Measurements from ENCODE around the gene SERAC1.

Gene SERAC1

GRCh38 chr6:158164579-158165170 lies 3.4 kb downstream of the SERAC1 start:
- Histone ChIP-seq H3K36me3 (ENCODE audit: insufficient read depth, low read length) (no peaks in the 10 kb centered on the region), H3K4me2 (ENCODE audit: low read length) (no peak overlapping the region), H3K9ac (ENCODE audit: low read length) (no peak overlapping the region), H3F3A (ENCODE audit: insufficient read depth, low read length) (no peaks in the 10 kb centered on the region), H3K9me2 (ENCODE audit: low read depth, low read length) (no peaks in the 10 kb centered on the region), H3K27ac (ENCODE audit: low read depth, low read length, poor library complexity, severe bottlenecking) (no peak overlapping the region), H3K4me1 (ENCODE audit: insufficient read depth, low read length, severe bottlenecking) (peaks cover 13% of the 10 kb centered on the region), H4K20me1 (ENCODE audit: insufficient read depth, low read length) (no peaks in the 10 kb centered on the region), H3K9me3 (ENCODE audit: low read length) (no peaks in the 10 kb centered on the region), H3K27me3 (ENCODE audit: insufficient read depth, low read length) (no peaks in the 10 kb centered on the region), H2AFZ (ENCODE audit: low read length) (no peak overlapping the region), H3K79me2 (ENCODE audit: insufficient read depth, low read length) (no peaks in the 10 kb centered on the region), H3K4me3 (ENCODE audit: low read depth, low read length, poor library complexity, severe bottlenecking) (no peak overlapping the region)
- TF ChIP-seq EZH2 (IDR thresholded peaks at IDR 0.05; ENCODE audit: borderline replicate concordance, low read length) (no peak), CTCF (IDR thresholded peaks at IDR 0.05; ENCODE audit: low read length) (no peak)

GRCh38 chr6:158161566-158162254 lies 6.4 kb downstream of the SERAC1 start:
- no peaks in the 10 kb centered on the region for H3F3A ChIP-seq (ENCODE audit: insufficient read depth, low read length)
- H3K36me3 ChIP-seq (ENCODE audit: insufficient read depth, low read length): no peaks in the 10 kb centered on the region
- H3K79me2 ChIP-seq (ENCODE audit: insufficient read depth, low read length): no peaks in the 10 kb centered on the region
- H3K4me1 ChIP-seq (ENCODE audit: insufficient read depth, low read length, severe bottlenecking): no peaks in the 10 kb centered on the region
- no peaks in the 10 kb centered on the region for H3K27me3 ChIP-seq (ENCODE audit: insufficient read depth, low read length)
- no peak overlapping the region for H3K9ac ChIP-seq (ENCODE audit: low read length)
- H2AFZ ChIP-seq (ENCODE audit: low read length): no peak overlapping the region
- no peak overlapping the region for H3K27ac ChIP-seq (ENCODE audit: low read depth, low read length, poor library complexity, severe bottlenecking)
- no peaks in the 10 kb centered on the region for H3K9me3 ChIP-seq (ENCODE audit: low read length)
- no peaks in the 10 kb centered on the region for H3K9me2 ChIP-seq (ENCODE audit: low read depth, low read length)
- TF ChIP-seq EZH2 (IDR thresholded peaks at IDR 0.05; ENCODE audit: borderline replicate concordance, low read length): no peak
- TF ChIP-seq CTCF (IDR thresholded peaks at IDR 0.05; ENCODE audit: low read length): no peak
- H4K20me1 ChIP-seq (ENCODE audit: insufficient read depth, low read length): no peaks in the 10 kb centered on the region
- no peak overlapping the region for H3K4me3 ChIP-seq (ENCODE audit: low read depth, low read length, poor library complexity, severe bottlenecking)
- no peak overlapping the region for H3K4me2 ChIP-seq (ENCODE audit: low read length)

- no peaks in the 10 kb centered on the region for H3K36me3 ChIP-seq (ENCODE audit: insufficient read depth, low read length)
- no peaks in the 10 kb centered on the region for H3K27me3 ChIP-seq (ENCODE audit: insufficient read depth, low read length)
- H3K4me1 ChIP-seq (ENCODE audit: insufficient read depth, low read length, severe bottlenecking): no peaks in the 10 kb centered on the region
- TF ChIP-seq EZH2 (IDR thresholded peaks at IDR 0.05; ENCODE audit: borderline replicate concordance, low read length): no peak
- no peak for TF ChIP-seq CTCF (IDR thresholded peaks at IDR 0.05; ENCODE audit: low read length)
- H3F3A ChIP-seq (ENCODE audit: insufficient read depth, low read length): no peaks in the 10 kb centered on the region
- H2AFZ ChIP-seq (ENCODE audit: low read length): no peak overlapping the region
- H3K27ac ChIP-seq (ENCODE audit: low read depth, low read length, poor library complexity, severe bottlenecking): no peak overlapping the region
- H3K9ac ChIP-seq (ENCODE audit: low read length): no peak overlapping the region
- no peak overlapping the region for H3K4me3 ChIP-seq (ENCODE audit: low read depth, low read length, poor library complexity, severe bottlenecking)
- no peaks in the 10 kb centered on the region for H4K20me1 ChIP-seq (ENCODE audit: insufficient read depth, low read length)
- H3K9me3 ChIP-seq (ENCODE audit: low read length): no peaks in the 10 kb centered on the region
- no peak overlapping the region for H3K4me2 ChIP-seq (ENCODE audit: low read length)
- H3K9me2 ChIP-seq (ENCODE audit: low read depth, low read length): no peaks in the 10 kb centered on the region
- H3K79me2 ChIP-seq (ENCODE audit: insufficient read depth, low read length): no peaks in the 10 kb centered on the region
Observed at GRCh38 chr6:158160932-158161539, 7.0 kb downstream of the SERAC1 start.
